ENCODE measurements around the gene MSI2. TPM values are rescaled to one million over a fixed set of nuclear protein-coding genes. Genes with fewer than 3 reads are reported as not detected.

Gene MSI2
- total RNA-seq, 2 donors from 2014 or later, result 88.3 to 114 TPM

DNA sequence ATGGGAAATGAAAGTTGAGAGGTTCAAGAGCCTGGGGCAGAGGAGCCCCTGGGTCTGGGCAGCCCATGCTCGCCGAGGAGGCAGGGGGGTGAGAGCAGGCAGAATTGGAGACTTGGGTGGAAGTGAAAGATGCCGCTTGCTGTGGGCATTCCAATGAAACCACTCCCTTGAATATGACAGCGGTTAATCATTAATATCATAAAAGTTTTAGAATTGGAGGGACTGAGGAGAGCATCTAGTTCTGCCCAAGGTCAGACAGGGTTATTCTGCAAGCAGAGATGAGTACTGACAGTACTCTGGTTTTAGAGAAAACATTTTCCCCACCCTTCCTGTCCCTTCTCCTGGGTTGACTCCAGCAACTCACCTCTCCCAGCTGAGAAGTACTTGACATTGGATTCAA, 180.2 kb downstream of the MSI2 start:
- Mint-ChIP-seq H3K4me3 (no peak overlapping the region), H3K36me3 (ENCODE audit: low read depth) (no peaks in the 10 kb centered on the region), H3K9me3 (no peaks in the 10 kb centered on the region), H3K4me1 (peaks cover 36% of the 10 kb centered on the region), H3K27ac (no peak overlapping the region), H3K27me3 (ENCODE audit: insufficient read depth) (no peaks in the 10 kb centered on the region)
- H3K36me3 ChIP-seq (ENCODE audit: control insufficient read depth, insufficient read depth, low read length), result no peaks in the 10 kb centered on the region
- H3K27ac ChIP-seq (ENCODE audit: low read depth, low read length), result no peak overlapping the region
- no peaks in the 10 kb centered on the region for H3K4me1 ChIP-seq (ENCODE audit: control insufficient read depth, insufficient read depth, low read length)
- H3K9ac ChIP-seq (ENCODE audit: extremely low read depth, low read length, poor library complexity, severe bottlenecking), result no peak overlapping the region
- TF ChIP-seq, protein P1, sequence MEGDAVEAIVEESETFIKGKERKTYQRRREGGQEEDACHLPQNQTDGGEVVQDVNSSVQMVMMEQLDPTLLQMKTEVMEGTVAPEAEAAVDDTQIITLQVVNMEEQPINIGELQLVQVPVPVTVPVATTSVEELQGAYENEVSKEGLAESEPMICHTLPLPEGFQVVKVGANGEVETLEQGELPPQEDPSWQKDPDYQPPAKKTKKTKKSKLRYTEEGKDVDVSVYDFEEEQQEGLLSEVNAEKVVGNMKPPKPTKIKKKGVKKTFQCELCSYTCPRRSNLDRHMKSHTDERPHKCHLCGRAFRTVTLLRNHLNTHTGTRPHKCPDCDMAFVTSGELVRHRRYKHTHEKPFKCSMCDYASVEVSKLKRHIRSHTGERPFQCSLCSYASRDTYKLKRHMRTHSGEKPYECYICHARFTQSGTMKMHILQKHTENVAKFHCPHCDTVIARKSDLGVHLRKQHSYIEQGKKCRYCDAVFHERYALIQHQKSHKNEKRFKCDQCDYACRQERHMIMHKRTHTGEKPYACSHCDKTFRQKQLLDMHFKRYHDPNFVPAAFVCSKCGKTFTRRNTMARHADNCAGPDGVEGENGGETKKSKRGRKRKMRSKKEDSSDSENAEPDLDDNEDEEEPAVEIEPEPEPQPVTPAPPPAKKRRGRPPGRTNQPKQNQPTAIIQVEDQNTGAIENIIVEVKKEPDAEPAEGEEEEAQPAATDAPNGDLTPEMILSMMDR (conservative IDR thresholded peaks at IDR 0.05), result no peak
- no peaks in the 10 kb centered on the region for H3K27me3 ChIP-seq (ENCODE audit: control insufficient read depth, insufficient read depth, low read length, poor library complexity, severe bottlenecking)
- H3K9me3 ChIP-seq (ENCODE audit: control insufficient read depth, low read length), result no peaks in the 10 kb centered on the region
- WGBS, 2 experiments (ENCODE audit: insufficient coverage in 1 of 2, insufficient read length in 1 of 2), result 95 to 100% methylated on average over 1 to 4 of the region's 4 CpGs
- no peak for DNase-seq
- no peak overlapping the region for H3K4me3 ChIP-seq (ENCODE audit: low read length)

DNA sequence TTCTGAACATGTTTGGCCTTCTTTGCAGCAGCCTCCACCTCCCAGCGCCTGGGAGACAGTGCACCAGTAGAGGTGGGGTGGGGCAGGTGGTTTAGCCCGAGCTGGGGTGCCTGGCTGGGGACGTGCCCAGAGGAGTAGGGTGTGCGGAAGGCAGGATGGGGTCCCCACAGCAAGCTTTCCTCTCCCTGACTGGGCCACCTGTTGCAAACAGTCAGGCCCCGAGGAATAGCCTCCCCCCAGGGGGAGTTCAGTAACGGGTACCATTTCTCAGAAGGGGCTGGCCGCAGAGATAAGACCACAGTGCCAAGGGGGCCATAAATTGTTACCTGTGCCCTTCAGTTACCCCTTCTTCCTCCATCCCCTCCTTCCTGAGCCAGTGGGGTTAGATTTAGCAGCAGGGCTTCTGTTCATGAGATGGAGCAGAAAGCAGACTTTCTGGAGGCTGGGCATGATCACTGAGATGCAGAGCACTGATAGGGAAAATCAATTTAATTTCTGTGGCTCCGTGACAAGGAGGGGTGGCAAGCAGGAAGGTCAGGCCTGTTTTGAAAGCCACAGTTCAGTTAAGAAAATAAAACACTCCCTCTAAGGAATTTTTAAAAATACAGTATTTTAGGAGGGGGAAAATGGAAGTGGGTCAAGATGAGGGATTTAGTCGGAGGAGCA, 181.9 kb downstream of the MSI2 start:
- Mint-ChIP-seq H3K27me3 (ENCODE audit: insufficient read depth) (no peaks in the 10 kb centered on the region), H3K36me3 (ENCODE audit: low read depth) (no peaks in the 10 kb centered on the region), H3K9me3 (no peaks in the 10 kb centered on the region), H3K4me1 (peaks cover 22% of the 10 kb centered on the region), H3K4me3 (no peak overlapping the region), H3K27ac (no peak overlapping the region)
- no peaks in the 10 kb centered on the region for H3K9me3 ChIP-seq (ENCODE audit: control insufficient read depth, low read length)
- H3K4me1 ChIP-seq (ENCODE audit: control insufficient read depth, insufficient read depth, low read length), result no peaks in the 10 kb centered on the region
- 90 to 91% methylated on average over 2 to 9 of the region's 9 CpGs for WGBS, 2 experiments (ENCODE audit: insufficient coverage in 1 of 2, insufficient read length in 1 of 2)
- TF ChIP-seq, protein P1 (conservative IDR thresholded peaks at IDR 0.05), result no peak
- no peak overlapping the region for H3K4me3 ChIP-seq (ENCODE audit: low read length)
- H3K9ac ChIP-seq (ENCODE audit: extremely low read depth, low read length, poor library complexity, severe bottlenecking), result no peak overlapping the region
- no peaks in the 10 kb centered on the region for H3K27me3 ChIP-seq (ENCODE audit: control insufficient read depth, insufficient read depth, low read length, poor library complexity, severe bottlenecking)
- no peak overlapping the region for H3K27ac ChIP-seq (ENCODE audit: low read depth, low read length)
- DNase-seq, result no peak
- H3K36me3 ChIP-seq (ENCODE audit: control insufficient read depth, insufficient read depth, low read length), result no peaks in the 10 kb centered on the region

DNA sequence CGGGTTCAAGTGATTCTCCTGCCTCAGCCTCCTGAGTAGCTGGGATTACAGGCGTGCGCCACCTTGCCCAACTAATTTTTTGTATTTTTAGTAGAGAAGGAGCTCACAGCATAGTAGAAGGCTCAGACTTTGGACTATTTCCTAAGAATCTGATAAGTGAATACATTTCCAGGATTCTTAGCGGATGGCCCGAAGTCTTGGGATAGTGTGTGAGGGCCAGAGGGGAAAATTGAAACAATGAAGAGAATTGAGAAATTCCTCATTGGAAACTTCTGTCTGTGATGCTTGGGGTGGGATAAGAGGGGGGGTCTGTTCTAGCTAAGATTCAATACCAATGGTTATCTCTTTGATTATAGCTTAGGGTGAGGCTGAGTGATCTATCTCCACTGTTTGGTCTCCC, 183.3 kb downstream of the MSI2 start:
- Histone ChIP-seq H3K27me3 (ENCODE audit: control insufficient read depth, insufficient read depth, low read length, poor library complexity, severe bottlenecking) (no peaks in the 10 kb centered on the region), H3K9ac (ENCODE audit: extremely low read depth, low read length, poor library complexity, severe bottlenecking) (no peak overlapping the region), H3K4me3 (ENCODE audit: low read length) (no peak overlapping the region), H3K36me3 (ENCODE audit: control insufficient read depth, insufficient read depth, low read length) (no peaks in the 10 kb centered on the region), H3K4me1 (ENCODE audit: control insufficient read depth, insufficient read depth, low read length) (peaks cover 3% of the 10 kb centered on the region), H3K27ac (ENCODE audit: low read depth, low read length) (peak overlapping the region; percentile 54), H3K9me3 (ENCODE audit: control insufficient read depth, low read length) (no peaks in the 10 kb centered on the region)
- no peaks in the 10 kb centered on the region for H3K36me3 Mint-ChIP-seq (ENCODE audit: low read depth)
- DNase-seq, result no peak
- no peaks in the 10 kb centered on the region for H3K27me3 Mint-ChIP-seq (ENCODE audit: insufficient read depth)
- H3K9me3 Mint-ChIP-seq, result no peaks in the 10 kb centered on the region
- TF ChIP-seq, protein P1 (conservative IDR thresholded peaks at IDR 0.05), result no peak
- H3K4me1 Mint-ChIP-seq, result peaks cover 32% of the 10 kb centered on the region
- no peak overlapping the region for H3K27ac Mint-ChIP-seq
- WGBS, 2 experiments (ENCODE audit: insufficient coverage in 1 of 2, insufficient read length in 1 of 2), result 98 to 100% methylated on average over 2 to 5 of the region's 5 CpGs
- H3K4me3 Mint-ChIP-seq, result no peak overlapping the region

Data from endodermal cell (in vitro differentiated cells).